Endometrial microvascular endothelial cells (primary cell): ENCODE results near the gene XRCC1. TPM values are rescaled to one million over a fixed set of nuclear protein-coding genes. Genes with fewer than 3 reads are reported as not detected.

Experiments used
- in situ Hi-C: cut with HindIII; loops from 2 replicates; pipeline ENCODE4 v1.10.0; 2017; ENCODE audit warnings: low sequenced_read_pairs, low pct_unique_long_range_greater_than_20kb; ENCODE audit errors: inconsistent ontology term
- total RNA-seq: library from RNA; depleted of rRNA; stranded (reverse); fragments of >200 nt; gene quantifications from one replicate; pipeline ENCODE4 v1.2.3, GENCODE V29; 2015; ENCODE audit errors: inconsistent ontology term

XRCC1 gene
- total RNA-seq, 1 donor from 2014 or later = 51.9 TPM

DNA sequence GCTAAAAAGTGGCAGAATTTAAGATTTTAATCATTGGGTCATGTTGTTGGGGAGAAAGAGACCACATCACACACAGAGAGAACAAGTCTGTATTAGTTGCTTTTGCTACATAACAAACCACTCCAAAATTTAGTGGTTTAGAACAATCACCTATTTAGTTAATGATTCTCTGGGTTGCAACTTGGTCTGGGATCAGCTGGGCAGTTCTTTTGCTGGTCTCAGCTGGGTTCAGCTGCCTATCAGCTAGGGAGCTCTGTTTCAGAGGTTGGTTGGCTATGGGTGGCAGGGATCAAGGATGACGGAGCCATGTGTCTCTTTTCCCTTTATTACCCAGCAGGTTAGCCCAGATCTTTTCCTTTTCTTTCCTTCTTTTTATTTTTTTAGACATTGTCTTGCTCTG lies 9.2 kb upstream of the XRCC1 start:
- in situ Hi-C loops = no loop called here

DNA sequence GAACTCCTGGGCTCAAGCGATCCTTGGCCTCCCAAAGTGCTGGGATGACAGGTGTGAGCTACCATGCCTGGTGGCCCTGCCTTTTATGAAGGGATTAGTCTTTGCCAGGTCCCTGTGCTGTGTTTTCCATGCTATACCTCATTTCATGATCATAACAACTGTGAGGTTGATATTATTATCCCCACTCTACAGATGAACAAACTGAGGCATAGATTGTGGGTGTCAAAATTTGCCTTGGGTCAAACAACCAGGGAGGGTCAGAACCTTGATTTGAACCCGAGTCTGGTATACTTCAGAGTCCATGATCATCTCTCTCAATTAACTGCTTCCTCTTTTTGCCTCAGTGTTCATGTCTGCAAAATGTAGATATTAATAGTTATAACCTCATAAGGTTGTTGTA lies 7.2 kb upstream of the XRCC1 start:
- in situ Hi-C loops = no loop called here

- in situ Hi-C loops = no loop called here
These were observed 6.1 kb upstream of the XRCC1 start for GRCh38 chr19:43581467-43581866.

DNA sequence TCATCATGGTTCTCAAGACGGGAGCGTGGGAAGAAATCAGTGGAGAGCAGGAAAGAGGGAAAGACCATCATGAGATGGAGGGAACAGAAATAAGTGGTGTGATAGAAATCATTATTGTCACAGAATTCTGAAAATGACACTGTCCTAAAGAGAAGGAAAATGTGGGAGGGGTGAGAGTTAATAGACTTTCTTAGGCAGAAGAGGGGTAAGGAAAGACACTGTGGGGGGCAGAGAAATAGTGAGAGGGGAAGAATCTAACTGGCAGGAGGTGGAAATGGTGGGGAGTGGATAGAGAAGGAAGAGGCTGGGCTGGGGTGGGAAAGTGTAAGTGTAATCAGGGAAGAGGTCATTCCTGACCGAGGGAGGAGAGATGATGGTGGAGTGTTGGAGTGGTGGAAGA lies 3.5 kb upstream of the XRCC1 start:
- in situ Hi-C loops = no loop called here

GRCh38 chr19:43575955-43576878 lies 890 bp upstream of the XRCC1 start:
- in situ Hi-C loops = no loop called here

DNA sequence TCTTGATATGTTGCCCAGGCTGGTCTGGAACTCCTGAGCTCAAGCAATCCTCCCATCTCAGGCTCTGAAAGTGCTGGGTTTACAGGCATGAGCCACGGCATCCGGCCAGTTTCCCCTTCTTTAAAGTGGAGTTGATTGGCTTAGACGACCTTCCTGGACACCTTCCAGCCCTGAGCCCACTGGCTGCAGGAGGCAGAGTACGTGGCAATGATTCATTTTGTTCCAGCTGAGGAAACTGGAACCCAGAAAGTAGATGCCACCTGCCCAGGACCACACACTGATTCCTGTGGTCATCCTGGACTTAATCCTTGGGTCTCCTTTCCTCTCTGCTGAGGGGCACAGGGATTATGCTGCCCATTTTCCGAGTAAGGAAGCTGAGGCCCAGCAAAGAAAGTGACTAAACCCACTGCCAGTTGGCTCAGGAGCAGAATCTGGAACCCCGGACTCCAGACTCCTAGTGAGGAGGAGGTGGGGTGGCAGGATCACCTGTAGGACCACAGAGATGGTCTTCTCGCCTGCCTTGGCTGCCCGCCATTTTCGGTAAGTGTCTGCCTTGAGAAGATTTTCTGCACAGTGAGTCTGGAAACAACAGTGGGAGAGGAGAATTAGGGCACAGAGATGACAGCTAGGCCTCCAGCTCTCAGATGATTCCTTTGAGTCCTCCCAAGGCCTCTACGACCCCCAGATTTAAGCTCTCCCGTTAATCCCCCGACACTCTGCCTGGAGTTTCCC lies 737 bp downstream of the XRCC1 start:
- in situ Hi-C loops = no loop called here

DNA sequence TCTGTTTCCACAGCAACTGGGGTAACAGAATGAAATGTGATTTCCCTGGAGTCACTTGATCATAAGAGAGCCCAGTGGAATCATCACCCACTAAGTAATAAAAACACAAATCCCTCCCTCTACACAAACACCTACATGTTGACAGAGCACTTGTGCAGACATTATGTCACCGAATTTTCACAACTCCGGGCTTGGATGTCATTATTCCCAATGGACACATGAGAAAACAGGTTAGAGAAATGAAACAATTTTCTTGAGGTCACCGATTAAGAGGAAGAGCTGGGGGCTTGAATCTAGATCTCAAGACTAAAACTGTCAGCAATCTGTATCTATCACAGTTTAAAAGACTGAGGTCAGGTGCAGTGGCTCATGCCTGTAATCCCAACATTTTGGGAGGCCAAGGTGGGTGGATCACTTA lies 3.1 kb downstream of the XRCC1 start:
- in situ Hi-C loops = no loop called here

GRCh38 chr19:43570174-43570791 lies 5.0 kb downstream of the XRCC1 start:
- in situ Hi-C loops = no loop called here

GRCh38 chr19:43569657-43570056 lies 5.7 kb downstream of the XRCC1 start:
- in situ Hi-C loops = no loop called here

GRCh38 chr19:43564800-43565199 lies 10.5 kb downstream of the XRCC1 start:
- in situ Hi-C loops = no loop called here

DNA sequence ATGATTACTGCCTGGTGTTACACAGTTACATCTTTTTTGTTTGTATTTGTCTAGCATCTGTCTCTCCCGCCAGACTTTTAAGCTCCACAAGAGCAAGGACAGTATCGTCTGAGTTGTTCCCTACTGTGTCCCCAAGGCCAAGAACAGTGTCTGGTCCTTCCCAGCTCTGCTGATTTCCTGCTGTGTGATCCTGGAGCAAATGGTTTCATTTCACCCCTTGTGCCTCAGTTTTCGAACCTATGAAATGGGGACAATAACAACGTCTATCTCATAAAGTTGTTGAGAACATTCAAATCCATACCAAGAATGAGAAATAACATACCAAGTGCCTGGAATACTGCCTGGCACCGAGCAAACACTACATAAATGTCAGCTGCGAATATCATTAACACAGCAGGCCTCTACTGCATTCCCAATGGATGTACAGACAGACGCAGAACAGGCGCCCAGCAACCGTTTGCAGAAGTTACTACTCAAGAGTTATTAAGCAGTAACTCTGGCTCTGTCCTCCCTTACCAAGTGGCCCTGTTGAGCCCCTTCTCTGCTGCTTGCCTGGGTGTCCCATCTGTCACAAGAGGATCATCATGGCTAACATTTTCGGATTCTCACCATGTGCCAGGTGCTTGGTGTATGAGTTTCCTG lies 11.4 kb downstream of the XRCC1 start:
- in situ Hi-C loops = no loop called here

GRCh38 chr19:43562698-43563241 lies 12.6 kb downstream of the XRCC1 start:
- in situ Hi-C loops = no loop called here

DNA sequence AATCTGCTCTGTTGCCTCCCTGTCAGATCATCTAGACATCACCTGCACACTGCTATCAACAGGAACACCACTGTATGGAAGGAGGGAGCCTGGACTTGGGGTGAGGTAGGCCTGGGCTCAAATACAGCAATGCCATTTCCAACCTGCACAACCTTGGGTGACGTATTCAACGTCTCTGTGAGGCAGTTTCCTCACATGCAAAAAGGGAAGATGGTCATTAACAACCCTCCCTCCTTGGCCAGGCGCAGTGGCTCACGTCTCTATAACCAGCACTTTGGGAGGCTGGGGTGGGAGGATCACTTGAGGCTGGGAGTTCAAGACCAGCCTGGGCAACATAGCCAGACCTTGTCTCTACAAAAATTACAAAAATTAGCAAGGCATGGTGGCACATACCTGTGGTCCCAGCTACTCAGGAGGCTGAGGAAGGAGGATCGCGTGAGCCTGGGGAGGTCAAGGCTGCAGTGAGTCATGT lies 13.1 kb downstream of the XRCC1 start:
- in situ Hi-C loops = no loop called here

DNA sequence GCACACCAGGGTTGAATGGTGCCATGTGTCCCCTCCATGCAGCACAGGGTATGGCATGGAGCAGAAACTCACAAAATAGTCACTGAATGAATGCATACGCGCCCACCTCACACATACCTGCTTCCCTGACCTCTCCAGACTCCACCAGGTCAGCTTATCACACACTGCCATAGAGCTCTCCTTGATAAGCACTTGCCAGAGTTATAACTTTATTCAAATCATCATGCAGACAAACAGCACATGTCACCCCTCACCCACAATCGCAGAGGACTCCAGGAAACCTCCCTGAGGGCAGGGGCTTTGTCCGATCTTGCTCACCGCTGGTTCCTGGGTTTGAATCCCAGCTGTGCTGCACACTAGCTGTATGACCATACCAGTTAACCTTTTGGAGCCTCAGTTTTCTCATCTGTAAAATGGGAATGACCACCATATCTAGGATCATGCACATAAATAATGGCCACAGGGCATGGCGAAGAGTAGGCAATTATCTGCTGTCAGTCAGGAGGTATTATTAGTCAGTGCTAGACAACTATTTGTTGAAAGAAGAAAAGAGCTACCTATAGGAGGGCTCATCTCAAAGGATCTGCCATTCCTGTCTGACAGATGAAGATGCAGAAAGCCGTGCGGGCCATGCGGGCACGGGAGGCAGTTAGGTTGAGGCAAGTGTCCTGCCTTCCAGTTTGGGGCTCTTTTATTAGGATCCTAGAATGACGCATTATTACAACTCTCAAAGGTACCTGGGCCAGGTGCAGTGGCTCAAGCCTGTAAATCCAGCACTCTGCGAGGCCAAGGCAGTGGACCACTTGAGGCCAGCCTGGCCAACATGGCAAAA lies 14.0 kb downstream of the XRCC1 start:
- in situ Hi-C loops = no loop called here

DNA sequence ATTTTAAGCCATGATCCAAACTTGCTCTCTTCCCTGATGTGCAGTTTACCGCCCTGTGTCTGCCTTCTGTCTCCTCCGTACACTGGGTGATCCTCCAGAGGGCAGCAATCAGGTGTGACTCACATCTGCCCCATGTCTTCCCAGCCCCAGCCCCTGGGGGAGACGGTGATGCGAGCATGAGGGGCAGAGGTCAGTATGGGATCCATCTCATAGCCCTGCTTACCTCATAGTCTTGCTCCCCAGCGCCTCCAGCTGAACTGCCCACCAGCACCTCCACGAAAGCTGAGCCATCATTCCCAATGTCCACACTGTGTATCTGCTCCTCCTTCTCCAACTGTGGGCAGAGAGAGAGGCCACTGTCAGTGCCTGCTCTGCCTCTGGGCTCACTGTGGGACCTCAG lies 14.6 kb downstream of the XRCC1 start:
- in situ Hi-C loops = no loop called here

DNA sequence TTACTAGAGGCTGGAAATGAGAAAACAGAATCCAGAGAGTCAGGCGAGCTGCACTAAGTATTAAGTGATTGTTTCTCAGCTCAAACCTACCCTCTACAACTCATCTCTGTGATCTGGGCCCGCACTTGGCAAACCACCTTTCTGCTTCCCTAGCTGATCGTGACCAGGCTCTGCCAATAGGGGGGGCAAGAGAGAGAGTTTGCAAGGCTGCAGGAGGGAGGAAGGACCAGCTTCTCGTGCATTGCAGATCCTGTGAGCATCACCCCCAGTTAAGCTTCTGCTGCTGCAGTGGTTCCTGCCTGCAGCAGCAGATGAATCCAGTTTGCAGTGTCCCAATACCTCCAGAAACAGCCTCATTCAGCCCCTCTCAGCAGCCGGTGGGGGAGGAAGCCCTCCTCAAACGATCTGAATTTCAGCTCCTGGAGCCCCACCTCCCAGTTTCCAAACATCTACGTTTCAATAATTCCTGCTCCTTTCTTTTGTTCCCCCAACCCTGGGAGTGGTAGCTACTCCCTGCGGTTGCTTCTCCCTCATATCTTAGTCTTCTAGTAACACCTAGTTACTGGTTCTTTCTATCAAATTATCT lies 20.0 kb downstream of the XRCC1 start:
- in situ Hi-C loops = no loop called here

DNA sequence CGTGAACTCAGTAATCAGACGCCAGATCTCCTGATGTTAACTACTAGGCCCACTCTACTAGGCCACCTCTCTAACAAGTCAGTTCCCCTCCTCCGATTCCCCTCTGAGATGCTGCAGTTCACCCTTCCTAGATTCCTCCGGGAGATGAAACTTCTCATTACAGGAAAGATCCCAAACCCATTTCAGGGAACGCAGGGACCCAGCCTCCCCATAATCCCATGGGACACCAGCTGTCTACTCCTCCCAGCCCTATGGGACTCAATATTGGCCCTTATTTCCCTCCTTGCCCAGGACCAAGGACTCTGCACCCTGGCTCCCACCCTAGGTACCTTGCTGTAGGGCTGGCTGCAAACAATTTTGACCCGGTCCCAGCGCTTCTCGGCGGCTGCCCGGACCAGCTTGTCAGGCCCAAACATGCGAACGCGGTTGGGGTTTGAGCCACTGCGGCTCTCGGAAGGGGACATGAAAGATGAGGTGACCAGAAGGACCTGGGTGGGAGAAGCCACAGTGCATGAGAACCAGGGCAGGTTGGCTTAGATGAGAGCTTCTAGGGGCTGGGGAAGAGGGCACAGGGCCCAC lies 20.9 kb downstream of the XRCC1 start:
- in situ Hi-C loops = no loop called here
